ENCODE measurements around the gene MDM1.

DNA sequence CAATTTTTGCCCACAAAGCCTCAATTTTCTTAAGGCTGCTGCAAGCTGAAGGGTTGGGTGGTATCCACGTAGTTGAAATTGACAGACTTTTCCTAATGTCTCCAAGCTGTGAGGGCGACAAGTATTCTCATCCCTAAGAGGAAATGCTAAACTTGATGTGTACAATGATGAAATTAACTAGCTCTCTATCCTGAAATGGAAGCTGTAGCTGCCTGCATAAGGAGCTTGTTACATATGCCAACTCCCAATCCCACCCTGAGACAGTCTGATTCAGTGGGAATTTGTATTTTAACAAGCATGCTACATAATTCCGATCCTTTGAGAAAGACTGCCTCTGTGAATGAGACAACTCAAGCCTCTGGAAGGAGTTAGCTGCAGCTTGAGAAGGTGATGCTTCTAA, 45.7 kb upstream of the MDM1 start:
- TF ChIP-seq CTCF (conservative IDR thresholded peaks at IDR 0.05; ENCODE audit: low read length) (no peak), EZH2phosphoT487 (IDR thresholded peaks at IDR 0.05; ENCODE audit: borderline replicate concordance) (no peak)
